Measurements from ENCODE around the gene CTIF. TPM values are rescaled to one million over a fixed set of nuclear protein-coding genes. Genes with fewer than 3 reads are reported as not detected.

CTIF gene
- total RNA-seq, 2 experiments from 2014 or later: 0.06 to 0.38 TPM

DNA sequence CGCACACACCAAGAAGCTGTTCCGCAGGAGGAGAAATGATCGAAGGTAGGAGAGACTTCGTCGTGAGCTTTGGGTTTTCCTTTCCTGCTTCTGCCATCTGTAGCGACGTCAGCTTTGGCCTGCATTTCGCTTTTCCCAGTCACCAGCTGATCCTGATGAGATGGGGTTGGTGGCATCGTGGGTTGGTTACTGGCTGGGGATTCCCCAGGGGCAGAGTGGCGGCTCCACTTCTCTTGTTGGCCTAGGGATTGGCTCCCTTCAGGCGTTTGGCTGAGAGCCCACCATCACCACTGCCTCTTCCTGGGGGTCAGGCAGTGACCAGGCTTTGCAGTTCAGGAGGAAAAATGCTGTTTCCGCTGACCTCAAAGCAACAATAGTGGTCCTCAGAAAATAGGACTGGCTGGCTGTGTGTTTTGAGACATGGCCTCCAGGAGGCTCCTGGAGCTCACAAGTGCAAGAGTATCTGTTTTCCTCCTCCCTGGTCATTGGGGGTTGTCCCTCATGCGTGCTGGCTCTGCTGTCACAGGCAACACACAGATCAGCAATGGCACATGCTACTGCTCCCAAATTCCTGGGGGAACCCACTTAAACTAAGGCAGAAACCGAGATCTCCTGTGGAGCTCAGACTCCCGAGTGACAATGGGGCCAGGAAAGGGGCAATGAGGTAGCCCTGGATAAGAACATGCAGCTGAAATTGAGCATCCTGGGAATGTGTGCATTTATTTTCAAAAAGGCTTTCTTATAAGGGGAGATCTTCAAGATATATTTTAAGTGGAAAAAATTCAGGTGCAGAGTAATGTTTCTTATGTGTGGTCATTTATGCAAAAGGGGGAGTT lies 173.0 kb downstream of the CTIF start:
- no TSS peak for BruUV-seq (replicated peaks)
- Histone ChIP-seq H3K4me1 (ENCODE audit: insufficient read depth, low read length, poor library complexity, severe bottlenecking) (peaks cover 6% of the 10 kb centered on the region), H3K9me3 (ENCODE audit: low read length) (no peaks in the 10 kb centered on the region), H3K4me3 (ENCODE audit: low read depth, low read length, poor library complexity, severe bottlenecking) (no peak overlapping the region), H3K4me2 (ENCODE audit: low read length) (no peak overlapping the region), H3K27ac (ENCODE audit: low read depth, low read length, poor library complexity, severe bottlenecking) (no peak overlapping the region), H3K36me3 (ENCODE audit: insufficient read depth, low read length) (no peaks in the 10 kb centered on the region), H4K20me1 (ENCODE audit: insufficient read depth, low read length) (no peaks in the 10 kb centered on the region), H2AFZ (ENCODE audit: low read length) (no peak overlapping the region), H3K79me2 (ENCODE audit: insufficient read depth, low read depth, low read length) (no peaks in the 10 kb centered on the region), H3K9me2 (ENCODE audit: insufficient read depth, low read length) (no peaks in the 10 kb centered on the region)
- intact Hi-C loops (cut with micrococcal nuclease; ENCODE audit: unreplicated experiment): no loop called here
- peak; percentile 46 for DNase-seq (ENCODE audit: low spot score)
- ChIA-PET POLR2A (no interaction called here), CTCF (ENCODE audit: unreplicated experiment) (no interaction called here)
- TF ChIP-seq CTCF (conservative IDR thresholded peaks at IDR 0.05; ENCODE audit: low read length): peak; percentile 67
- no peak for TF ChIP-seq EZH2phosphoT487 (IDR thresholded peaks at IDR 0.05; ENCODE audit: borderline replicate concordance, low read depth, low read length)

DNA sequence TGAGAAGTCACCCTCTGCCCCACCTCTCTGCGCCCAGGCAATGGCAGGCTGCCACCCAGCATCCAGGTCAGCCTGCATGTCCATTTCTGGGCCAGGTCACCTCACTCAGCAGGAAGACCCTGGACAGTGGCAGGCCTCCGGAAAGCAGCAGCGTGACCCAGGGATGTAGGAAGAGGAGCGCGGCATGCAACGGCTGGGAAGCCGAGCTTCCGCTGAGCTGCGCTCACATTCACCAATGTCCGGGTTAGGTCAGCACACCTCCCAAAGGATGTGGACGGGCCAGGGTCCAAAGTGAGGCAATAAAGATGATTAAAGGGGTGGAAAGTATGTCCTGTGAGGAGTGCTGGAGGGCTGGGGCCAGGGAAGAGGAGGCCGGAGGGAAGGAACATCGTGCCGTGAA lies 174.5 kb downstream of the CTIF start:
- ChIA-PET CTCF (ENCODE audit: unreplicated experiment) (no interaction called here), POLR2A (no interaction called here)
- no peak overlapping the region for H3K4me3 ChIP-seq (ENCODE audit: low read depth, low read length, poor library complexity, severe bottlenecking)
- H3K27ac ChIP-seq (ENCODE audit: low read depth, low read length, poor library complexity, severe bottlenecking): no peak overlapping the region
- no peak overlapping the region for H3K4me2 ChIP-seq (ENCODE audit: low read length)
- intact Hi-C loops (cut with micrococcal nuclease; ENCODE audit: unreplicated experiment): no loop called here
- peaks cover 6% of the 10 kb centered on the region for H3K4me1 ChIP-seq (ENCODE audit: insufficient read depth, low read length, poor library complexity, severe bottlenecking)
- TF ChIP-seq CTCF (conservative IDR thresholded peaks at IDR 0.05; ENCODE audit: low read length): no peak
- TF ChIP-seq EZH2phosphoT487 (IDR thresholded peaks at IDR 0.05; ENCODE audit: borderline replicate concordance, low read depth, low read length): no peak
- H3K79me2 ChIP-seq (ENCODE audit: insufficient read depth, low read depth, low read length): no peaks in the 10 kb centered on the region
- no peaks in the 10 kb centered on the region for H3K9me3 ChIP-seq (ENCODE audit: low read length)
- no peak overlapping the region for H2AFZ ChIP-seq (ENCODE audit: low read length)
- no peaks in the 10 kb centered on the region for H4K20me1 ChIP-seq (ENCODE audit: insufficient read depth, low read length)
- no peak for DNase-seq (ENCODE audit: low spot score)
- no peaks in the 10 kb centered on the region for H3K9me2 ChIP-seq (ENCODE audit: insufficient read depth, low read length)
- BruUV-seq (replicated peaks): no TSS peak
- no peaks in the 10 kb centered on the region for H3K36me3 ChIP-seq (ENCODE audit: insufficient read depth, low read length)

DNA sequence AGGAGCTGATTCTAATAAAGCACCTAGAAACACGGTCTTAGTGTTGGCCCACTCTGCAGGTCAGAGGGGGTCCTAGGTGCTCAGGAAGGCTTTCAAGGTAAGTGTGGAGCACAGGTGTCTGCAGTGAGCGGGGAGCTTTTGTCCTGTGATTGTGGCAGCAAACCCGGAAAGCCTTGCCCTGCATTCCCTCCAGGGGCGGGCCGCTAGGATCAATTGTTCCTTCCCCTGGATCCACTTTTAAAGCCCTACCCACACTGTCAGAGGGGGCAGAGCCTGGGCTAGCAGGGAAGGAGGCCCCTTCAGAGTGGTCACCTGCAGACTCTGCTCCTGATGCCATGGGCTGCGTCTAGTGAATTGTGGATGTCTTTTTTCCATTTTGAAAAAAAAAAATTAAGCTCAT lies 176.0 kb downstream of the CTIF start:
- H3K4me2 ChIP-seq (ENCODE audit: low read length): no peak overlapping the region
- no peaks in the 10 kb centered on the region for H3K36me3 ChIP-seq (ENCODE audit: insufficient read depth, low read length)
- H4K20me1 ChIP-seq (ENCODE audit: insufficient read depth, low read length): no peaks in the 10 kb centered on the region
- intact Hi-C loops (cut with micrococcal nuclease; ENCODE audit: unreplicated experiment): no loop called here
- ChIA-PET POLR2A (interaction anchor here (0.7 kb wide), 1 partner anchor 11 kb away, joined by 3 read pairs; no protein-coding TSS in a partner anchor), CTCF (ENCODE audit: unreplicated experiment) (interaction anchor here (0.6 kb wide), 1 partner anchor 276 kb away, joined by 3 read pairs; no protein-coding TSS in a partner anchor)
- no peaks in the 10 kb centered on the region for H3K79me2 ChIP-seq (ENCODE audit: insufficient read depth, low read depth, low read length)
- no peak overlapping the region for H3K4me3 ChIP-seq (ENCODE audit: low read depth, low read length, poor library complexity, severe bottlenecking)
- H3K27ac ChIP-seq (ENCODE audit: low read depth, low read length, poor library complexity, severe bottlenecking): no peak overlapping the region
- no TSS peak for BruUV-seq (replicated peaks)
- no peak for DNase-seq (ENCODE audit: low spot score)
- TF ChIP-seq CTCF (conservative IDR thresholded peaks at IDR 0.05; ENCODE audit: low read length) (no peak), EZH2phosphoT487 (IDR thresholded peaks at IDR 0.05; ENCODE audit: borderline replicate concordance, low read depth, low read length) (no peak)
- H3K4me1 ChIP-seq (ENCODE audit: insufficient read depth, low read length, poor library complexity, severe bottlenecking): peaks cover 6% of the 10 kb centered on the region
- H3K9me2 ChIP-seq (ENCODE audit: insufficient read depth, low read length): no peaks in the 10 kb centered on the region
- H2AFZ ChIP-seq (ENCODE audit: low read length): no peak overlapping the region
- H3K9me3 ChIP-seq (ENCODE audit: low read length): no peaks in the 10 kb centered on the region

All from OCI-LY7 (cell line).